ENCODE results near the gene FAM221B. TPM values are rescaled to one million over a fixed set of nuclear protein-coding genes. Genes with fewer than 3 reads are reported as not detected.
A peak's percentile ranks its signal among the peaks of the same experiment; 100 is the strongest.

The FAM221B gene
- polyA plus RNA-seq, 2 donors = not detected

DNA sequence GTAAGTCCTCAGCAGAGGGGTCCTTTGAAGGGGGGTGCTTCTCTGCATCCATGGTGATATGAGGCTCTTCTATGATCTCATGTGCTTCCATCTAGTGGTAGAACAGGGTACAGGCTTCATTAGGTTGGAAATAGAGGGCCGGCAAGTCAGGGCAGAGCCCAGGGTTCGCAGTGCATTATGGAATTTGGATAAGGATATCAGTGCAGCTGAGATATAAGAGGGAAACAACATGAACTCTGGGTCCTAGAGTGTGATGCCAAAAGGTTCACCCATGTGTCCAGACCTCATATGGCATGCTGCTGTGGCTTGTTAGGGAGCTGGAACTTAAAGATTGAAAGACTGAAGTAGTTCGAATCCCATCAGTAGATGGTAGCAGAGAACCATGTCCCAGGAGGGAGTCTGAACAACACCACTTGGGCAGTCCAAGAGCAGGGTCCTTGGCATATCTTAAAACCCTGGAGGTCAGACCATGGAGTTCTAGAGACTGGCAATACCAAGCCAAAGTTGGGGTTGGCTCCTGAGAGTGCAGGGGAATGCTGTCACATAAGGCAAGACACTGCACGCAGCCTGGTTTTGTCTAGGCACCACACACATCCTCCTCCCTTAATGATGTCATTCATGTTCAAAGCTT lies 2.3 kb downstream of the FAM221B start:
- no peaks in the 10 kb centered on the region for H3K27me3 ChIP-seq (ENCODE audit: control insufficient read depth in 1 of 2, insufficient read depth in 2 of 2, low read length in 2 of 2)
- no peaks in the 10 kb centered on the region for H3K9me3 ChIP-seq (ENCODE audit: control insufficient read depth in 2 of 2, insufficient read depth in 1 of 2, low read depth in 1 of 2, low read length in 1 of 2)
- 29 to 31% methylated on average over 4 of the region's 4 CpGs for WGBS, 2 donors
- H3K4me1 ChIP-seq (ENCODE audit: control insufficient read depth in 2 of 2, insufficient read depth in 2 of 2, low read length in 1 of 2) = peaks cover 5 to 9% of the 10 kb centered on the region in 2 donors
- H3K36me3 ChIP-seq (ENCODE audit: control insufficient read depth in 2 of 2, insufficient read depth in 2 of 2, low read length in 1 of 2) = no peaks in the 10 kb centered on the region
- no peak overlapping the region for H3K4me3 ChIP-seq (ENCODE audit: low read depth in 1 of 2, low read length in 2 of 2)
- H3K27ac ChIP-seq (ENCODE audit: low read depth in 2 of 2, low read length in 1 of 2) = no peak overlapping the region

DNA sequence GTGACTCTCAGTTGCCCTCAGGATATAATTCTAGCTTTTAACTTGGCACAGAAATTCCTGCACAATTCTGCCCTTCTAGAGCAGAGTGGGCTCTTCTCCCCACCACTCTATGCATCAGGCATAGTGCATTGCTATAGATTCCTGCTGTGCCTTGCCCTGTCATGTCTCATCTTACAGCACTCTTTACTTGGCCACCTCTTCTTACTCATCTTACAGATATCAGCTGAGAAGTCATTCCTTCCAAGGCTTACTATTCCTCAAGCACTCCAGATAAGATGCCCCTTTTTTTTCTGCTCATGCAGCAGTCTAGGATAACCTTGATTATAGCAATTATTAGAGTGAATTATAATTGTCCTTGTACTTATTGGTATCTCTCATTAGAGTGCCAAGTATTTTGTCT lies 5.6 kb downstream of the FAM221B start:
- no peak overlapping the region for H3K27ac ChIP-seq (ENCODE audit: low read depth in 2 of 2, low read length in 1 of 2)
- H3K4me1 ChIP-seq (ENCODE audit: control insufficient read depth in 2 of 2, insufficient read depth in 2 of 2, low read length in 1 of 2) = no peaks in the 10 kb centered on the region
- H3K9me3 ChIP-seq (ENCODE audit: control insufficient read depth in 2 of 2, insufficient read depth in 1 of 2, low read depth in 1 of 2, low read length in 1 of 2) = no peaks in the 10 kb centered on the region
- H3K4me3 ChIP-seq (ENCODE audit: low read depth in 1 of 2, low read length in 2 of 2) = no peak overlapping the region
- no peaks in the 10 kb centered on the region for H3K27me3 ChIP-seq (ENCODE audit: control insufficient read depth in 1 of 2, insufficient read depth in 2 of 2, low read length in 2 of 2)
- no peaks in the 10 kb centered on the region for H3K36me3 ChIP-seq (ENCODE audit: control insufficient read depth in 2 of 2, insufficient read depth in 2 of 2, low read length in 1 of 2)

DNA sequence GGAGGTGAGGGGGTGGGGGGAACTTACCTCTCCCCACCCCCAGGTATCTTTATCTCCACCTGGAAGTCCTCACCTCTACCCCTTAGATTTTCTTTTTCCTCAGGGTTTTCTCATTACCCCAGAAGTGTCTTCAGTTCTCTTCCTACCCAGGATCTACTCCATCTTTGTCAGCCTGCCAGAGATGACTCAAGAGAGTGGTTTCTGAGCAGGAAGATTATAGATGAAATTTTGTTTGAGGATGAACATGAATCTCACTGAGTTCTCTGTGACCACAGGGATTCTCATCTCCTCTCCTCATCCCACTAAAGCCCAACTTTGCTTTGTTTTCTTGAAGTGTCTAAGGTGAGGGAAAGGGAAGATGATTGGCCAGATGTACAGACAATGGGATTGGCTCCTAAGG lies 8.5 kb downstream of the FAM221B start:
- H3K36me3 ChIP-seq (ENCODE audit: control insufficient read depth in 2 of 2, insufficient read depth in 2 of 2, low read length in 1 of 2) = no peaks in the 10 kb centered on the region
- H3K4me1 ChIP-seq (ENCODE audit: control insufficient read depth in 2 of 2, insufficient read depth in 2 of 2, low read length in 1 of 2) = no peaks in the 10 kb centered on the region
- H3K27ac ChIP-seq (ENCODE audit: low read depth in 2 of 2, low read length in 1 of 2) = no peak overlapping the region
- no peaks in the 10 kb centered on the region for H3K9me3 ChIP-seq (ENCODE audit: control insufficient read depth in 2 of 2, insufficient read depth in 1 of 2, low read depth in 1 of 2, low read length in 1 of 2)
- H3K4me3 ChIP-seq (ENCODE audit: low read depth in 1 of 2, low read length in 2 of 2) = no peak overlapping the region
- no peaks in the 10 kb centered on the region for H3K27me3 ChIP-seq (ENCODE audit: control insufficient read depth in 1 of 2, insufficient read depth in 2 of 2, low read length in 2 of 2)

DNA sequence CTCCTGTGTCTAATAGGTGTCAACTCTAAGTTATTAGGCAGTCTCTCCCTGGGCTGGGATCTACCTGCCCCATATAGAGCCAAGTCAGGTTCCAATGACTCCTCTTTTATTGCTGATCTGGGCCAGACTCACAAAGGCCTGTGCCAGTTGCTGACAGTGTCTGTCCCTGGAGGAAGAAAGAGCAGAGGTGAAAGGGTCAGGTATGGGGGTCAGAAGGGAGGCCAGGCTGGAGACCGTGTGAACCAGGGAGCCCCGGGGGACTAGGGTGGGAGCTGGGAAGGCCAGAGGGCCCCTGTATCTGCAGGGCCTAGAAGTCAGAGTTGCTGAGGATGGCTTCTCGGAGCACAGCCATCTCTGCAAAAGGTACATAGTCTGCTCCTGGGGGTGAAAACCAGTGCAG lies 10.2 kb downstream of the FAM221B start:
- no peak overlapping the region for H3K4me3 ChIP-seq (ENCODE audit: low read depth in 1 of 2, low read length in 2 of 2)
- no peaks in the 10 kb centered on the region for H3K36me3 ChIP-seq (ENCODE audit: control insufficient read depth in 2 of 2, insufficient read depth in 2 of 2, low read length in 1 of 2)
- no peaks in the 10 kb centered on the region for H3K27me3 ChIP-seq (ENCODE audit: control insufficient read depth in 1 of 2, insufficient read depth in 2 of 2, low read length in 2 of 2)
- H3K4me1 ChIP-seq (ENCODE audit: control insufficient read depth in 2 of 2, insufficient read depth in 2 of 2, low read length in 1 of 2) = peaks cover 0 to 3% of the 10 kb centered on the region in 2 donors
- no peaks in the 10 kb centered on the region for H3K9me3 ChIP-seq (ENCODE audit: control insufficient read depth in 2 of 2, insufficient read depth in 1 of 2, low read depth in 1 of 2, low read length in 1 of 2)
- no peak overlapping the region for H3K27ac ChIP-seq (ENCODE audit: low read depth in 2 of 2, low read length in 1 of 2)
- WGBS, 2 donors = 83 to 92% methylated on average over 3 of the region's 3 CpGs

DNA sequence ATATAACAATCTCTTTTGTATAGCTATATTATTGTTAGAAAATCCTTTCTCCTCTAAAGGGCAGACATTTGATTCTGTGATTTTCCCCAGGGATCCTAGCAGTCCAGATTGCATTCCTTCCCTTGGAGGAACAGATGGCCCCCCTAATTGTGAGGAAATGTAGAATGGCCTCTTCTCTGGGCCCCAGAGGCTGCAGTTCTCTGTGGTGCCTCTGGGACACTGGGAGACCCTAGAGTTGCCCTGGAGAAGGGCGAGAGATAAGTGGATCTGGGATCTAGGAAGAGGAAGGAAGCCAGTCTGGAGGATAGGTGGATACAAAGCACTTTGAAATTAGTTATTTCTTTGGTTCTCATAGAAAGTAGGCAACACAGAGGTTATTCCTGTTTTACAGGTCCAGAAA lies 11.8 kb downstream of the FAM221B start:
- H3K27me3 ChIP-seq (ENCODE audit: control insufficient read depth in 1 of 2, insufficient read depth in 2 of 2, low read length in 2 of 2) = no peaks in the 10 kb centered on the region
- H3K27ac ChIP-seq (ENCODE audit: low read depth in 2 of 2, low read length in 1 of 2) = no peak overlapping the region
- H3K4me3 ChIP-seq (ENCODE audit: low read depth in 1 of 2, low read length in 2 of 2) = no peak overlapping the region
- no peaks in the 10 kb centered on the region for H3K36me3 ChIP-seq (ENCODE audit: control insufficient read depth in 2 of 2, insufficient read depth in 2 of 2, low read length in 1 of 2)
- WGBS, 2 donors = 77 to 81% methylated on average over 1 of the region's 1 CpG
- H3K9me3 ChIP-seq (ENCODE audit: control insufficient read depth in 2 of 2, insufficient read depth in 1 of 2, low read depth in 1 of 2, low read length in 1 of 2) = no peaks in the 10 kb centered on the region
- H3K4me1 ChIP-seq (ENCODE audit: control insufficient read depth in 2 of 2, insufficient read depth in 2 of 2, low read length in 1 of 2) = peaks cover under 1 to 3% of the 10 kb centered on the region in 2 donors

DNA sequence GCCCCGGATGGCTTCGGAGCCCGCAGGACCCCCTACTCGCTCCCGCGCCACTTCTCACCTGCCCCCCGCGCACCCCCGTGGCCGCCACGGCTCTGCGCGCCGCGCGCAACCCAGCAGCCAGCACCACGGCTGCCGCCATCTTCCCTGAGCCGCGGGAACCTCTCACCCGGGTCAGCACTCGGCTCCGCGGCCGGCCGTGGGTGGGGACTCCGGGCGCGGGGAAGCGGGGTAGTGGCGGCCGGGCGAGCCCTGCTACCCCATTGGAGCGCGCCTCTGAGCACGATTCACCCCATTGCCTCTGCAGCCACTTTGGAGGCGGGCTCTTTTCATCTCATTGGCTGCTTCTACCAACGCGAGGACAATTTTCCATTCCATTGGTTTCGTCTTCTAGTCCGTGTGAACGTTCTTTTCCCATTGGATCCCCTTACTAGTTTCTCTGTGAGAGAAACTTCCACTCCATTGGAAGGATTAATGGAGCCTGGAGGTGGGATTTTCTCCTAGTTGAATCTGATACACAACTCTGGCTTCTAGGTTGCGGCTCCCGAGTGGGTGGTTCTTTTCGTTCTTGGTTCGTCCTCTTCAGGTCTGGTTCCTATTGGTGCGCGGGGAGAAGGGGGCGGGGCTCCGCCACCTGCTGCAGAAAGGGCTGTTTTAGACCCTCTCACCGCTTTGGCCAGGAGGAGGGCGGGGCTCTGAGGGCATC lies 13.5 kb downstream of the FAM221B start, which contains the start of gene HINT2:
TSS of gene HINT2 (minus strand) at position 202 of the 703 bp plus-strand sequence. CDS start at position 139, 63 bp downstream.
- Histone ChIP-seq H3K4me1 (ENCODE audit: control insufficient read depth in 2 of 2, insufficient read depth in 2 of 2, low read length in 1 of 2) (peaks cover 3% of the 10 kb centered on the region in 2 donors), H3K27ac (ENCODE audit: low read depth in 2 of 2, low read length in 1 of 2) (peak within 1 kb of the TSS; percentile 93 to 98), H3K9me3 (ENCODE audit: control insufficient read depth in 2 of 2, insufficient read depth in 1 of 2, low read depth in 1 of 2, low read length in 1 of 2) (no peaks in the 10 kb centered on the region), H3K27me3 (ENCODE audit: control insufficient read depth in 1 of 2, insufficient read depth in 2 of 2, low read length in 2 of 2) (no peaks in the 10 kb centered on the region), H3K36me3 (ENCODE audit: control insufficient read depth in 2 of 2, insufficient read depth in 2 of 2, low read length in 1 of 2) (peaks cover 0 to 3% of the 10 kb centered on the region in 2 donors), H3K4me3 (ENCODE audit: low read depth in 1 of 2, low read length in 2 of 2) (peak within 1 kb of the TSS; percentile 83 to 84)
- 0 to 1% methylated on average over 49 to 52 of the region's 52 CpGs for WGBS, 2 donors

DNA sequence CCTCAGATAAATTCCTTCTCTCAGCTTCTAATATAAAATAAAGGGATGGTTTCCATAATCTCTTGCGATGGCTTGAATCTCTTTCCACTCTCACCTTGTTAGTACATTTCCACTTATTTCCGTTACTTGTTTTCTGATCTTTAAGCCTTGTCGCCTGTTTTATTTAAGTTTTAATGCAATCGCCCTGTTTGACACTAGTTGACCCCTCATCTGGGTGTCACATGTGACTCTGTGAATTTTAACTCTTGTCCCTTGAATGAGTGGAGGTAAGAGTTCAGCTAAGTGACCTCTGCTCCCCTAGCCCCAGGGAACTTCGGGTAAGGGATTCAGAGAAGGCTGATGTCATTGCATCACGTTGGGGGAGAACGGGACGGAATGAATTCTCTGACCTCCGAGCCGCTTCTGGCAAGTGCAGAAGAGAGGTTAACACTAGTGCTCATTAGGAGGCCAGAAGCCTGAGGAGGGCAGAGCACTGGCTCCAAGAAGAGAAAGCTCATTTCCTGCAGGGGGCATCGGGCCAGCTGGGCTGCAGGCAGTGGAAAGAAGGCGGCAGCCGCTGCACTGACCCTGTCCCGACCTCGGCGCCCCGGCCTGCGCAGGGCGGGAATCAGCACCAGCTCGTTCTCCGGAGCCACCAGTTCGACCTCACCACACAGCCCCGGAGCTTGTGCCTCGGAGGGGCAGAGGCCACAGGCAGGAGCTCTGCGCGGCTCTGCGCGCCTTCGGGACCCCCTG lies 14.3 kb downstream of the FAM221B start:
- H3K27ac ChIP-seq (ENCODE audit: low read depth in 2 of 2, low read length in 1 of 2) = peak overlapping the region; percentile 93 to 98
- WGBS, 2 donors = 6 to 7% methylated on average over 29 of the region's 29 CpGs

DNA sequence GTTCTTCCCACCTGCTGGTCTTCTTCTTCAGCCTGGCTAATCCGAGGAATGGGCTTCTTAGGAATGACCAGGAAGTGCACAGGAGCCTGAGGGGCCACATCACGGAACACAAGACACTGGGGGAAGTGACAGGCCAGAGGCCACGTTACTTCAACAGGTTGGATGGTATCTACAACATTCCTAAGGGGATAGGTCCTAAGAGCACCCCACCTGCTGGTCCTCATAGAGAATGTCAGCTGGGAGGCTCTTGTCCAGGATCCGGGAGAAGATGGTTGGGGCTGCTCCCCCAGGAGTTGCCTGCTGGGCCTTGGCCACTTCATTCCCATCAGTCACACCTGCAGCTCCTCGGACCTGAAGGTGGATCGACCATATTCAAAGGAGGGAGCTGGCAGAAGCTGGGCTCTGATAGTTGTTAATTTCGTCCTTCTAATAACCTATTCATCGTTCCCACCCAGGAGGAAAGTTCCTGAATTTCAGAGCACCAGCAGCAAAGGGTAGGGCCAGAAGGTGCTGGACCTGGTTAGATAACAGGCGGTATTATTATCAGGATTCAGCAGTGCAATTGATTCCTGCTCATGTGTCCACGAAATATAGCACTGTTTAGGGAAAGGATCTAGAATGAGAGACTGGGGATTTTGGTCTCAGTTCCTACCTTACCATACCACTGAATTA lies 15.0 kb downstream of the FAM221B start:
- Histone ChIP-seq H3K27ac (ENCODE audit: low read depth in 2 of 2, low read length in 1 of 2) (peak overlapping the region in 1 of 2 donors; percentile 34), H3K4me3 (ENCODE audit: low read depth in 1 of 2, low read length in 2 of 2) (no peak overlapping the region), H3K27me3 (ENCODE audit: control insufficient read depth in 1 of 2, insufficient read depth in 2 of 2, low read length in 2 of 2) (no peaks in the 10 kb centered on the region), H3K36me3 (ENCODE audit: control insufficient read depth in 2 of 2, insufficient read depth in 2 of 2, low read length in 1 of 2) (peaks cover 0 to 3% of the 10 kb centered on the region in 2 donors), H3K4me1 (ENCODE audit: control insufficient read depth in 2 of 2, insufficient read depth in 2 of 2, low read length in 1 of 2) (peaks cover 3% of the 10 kb centered on the region in 2 donors), H3K9me3 (ENCODE audit: control insufficient read depth in 2 of 2, insufficient read depth in 1 of 2, low read depth in 1 of 2, low read length in 1 of 2) (no peaks in the 10 kb centered on the region)
- WGBS, 2 donors = 71 to 84% methylated on average over 10 of the region's 10 CpGs

More for the DNA sequence above, 14.3 kb downstream of the FAM221B start:
- Histone ChIP-seq H3K4me3 (ENCODE audit: low read depth in 1 of 2, low read length in 2 of 2) (peak overlapping the region; percentile 83 to 84), H3K9me3 (ENCODE audit: control insufficient read depth in 2 of 2, insufficient read depth in 1 of 2, low read depth in 1 of 2, low read length in 1 of 2) (no peaks in the 10 kb centered on the region), H3K36me3 (ENCODE audit: control insufficient read depth in 2 of 2, insufficient read depth in 2 of 2, low read length in 1 of 2) (peaks cover 0 to 3% of the 10 kb centered on the region in 2 donors), H3K4me1 (ENCODE audit: control insufficient read depth in 2 of 2, insufficient read depth in 2 of 2, low read length in 1 of 2) (peaks cover 3% of the 10 kb centered on the region in 2 donors), H3K27me3 (ENCODE audit: control insufficient read depth in 1 of 2, insufficient read depth in 2 of 2, low read length in 2 of 2) (no peaks in the 10 kb centered on the region)

DNA sequence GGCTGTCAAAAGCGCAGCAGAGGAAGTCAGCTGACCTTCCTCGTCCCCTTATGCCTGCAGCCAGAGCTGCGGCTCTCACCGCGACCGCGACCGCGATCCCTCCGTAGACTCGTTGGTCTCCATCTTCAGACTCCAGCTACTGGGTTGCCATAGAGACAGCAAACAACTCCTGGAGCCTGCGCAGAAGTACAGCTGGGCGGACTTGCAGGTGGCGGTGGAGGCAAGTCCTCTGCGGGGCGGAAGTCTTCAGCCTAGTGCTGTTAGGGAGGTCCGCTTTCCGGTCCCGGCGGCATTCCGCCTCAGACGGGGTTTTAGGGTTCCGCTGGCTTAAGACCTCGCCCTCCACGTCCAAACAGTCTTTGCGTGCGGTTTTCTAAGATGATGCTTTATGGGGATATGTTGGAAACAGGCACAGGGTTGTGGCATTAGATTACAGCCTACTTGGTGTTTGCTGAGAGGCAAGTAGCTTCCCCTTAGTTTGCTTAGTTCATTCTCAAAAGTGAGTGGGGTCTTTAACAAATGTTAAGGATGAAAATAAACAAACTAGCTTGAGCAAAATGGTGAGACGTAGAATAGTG lies 16.4 kb downstream of the FAM221B start, which contains the start of gene SPAG8:
TSS of gene SPAG8 (minus strand) at position 238 of the 578 bp plus-strand sequence. CDS start at position 123, 115 bp downstream.
- H3K27ac ChIP-seq (ENCODE audit: low read depth in 2 of 2, low read length in 1 of 2) = peak within 1 kb of the TSS; percentile 25 to 72
- WGBS, 2 donors = 1 to 2% methylated on average over 28 of the region's 28 CpGs
- H3K4me3 ChIP-seq (ENCODE audit: low read depth in 1 of 2, low read length in 2 of 2) = peak within 1 kb of the TSS; percentile 14 to 25

More for the DNA sequence above, 16.4 kb downstream of the FAM221B start, which contains the start of gene SPAG8:
- Histone ChIP-seq H3K4me1 (ENCODE audit: control insufficient read depth in 2 of 2, insufficient read depth in 2 of 2, low read length in 1 of 2) (peaks cover 3% of the 10 kb centered on the region in 2 donors), H3K36me3 (ENCODE audit: control insufficient read depth in 2 of 2, insufficient read depth in 2 of 2, low read length in 1 of 2) (peaks cover 0 to 3% of the 10 kb centered on the region in 2 donors), H3K27me3 (ENCODE audit: control insufficient read depth in 1 of 2, insufficient read depth in 2 of 2, low read length in 2 of 2) (no peaks in the 10 kb centered on the region), H3K9me3 (ENCODE audit: control insufficient read depth in 2 of 2, insufficient read depth in 1 of 2, low read depth in 1 of 2, low read length in 1 of 2) (no peaks in the 10 kb centered on the region)
